Central memory CD4-positive, alpha-beta T cell (primary cell): ENCODE measurements around the gene CMTM4.

Source experiments
- DNase-seq: peaks from one replicate; pipeline ENCODE4 v3.0.0; 2022
- total RNA-seq, 3 experiments: gene quantifications; one replicate each; lab custom pipeline; 2026; lab: John Stamatoyannopoulos, UW

CMTM4 gene
- total RNA-seq = 3.7 to 8.5 (median 4.2) reads per million in 3 experiments

DNA sequence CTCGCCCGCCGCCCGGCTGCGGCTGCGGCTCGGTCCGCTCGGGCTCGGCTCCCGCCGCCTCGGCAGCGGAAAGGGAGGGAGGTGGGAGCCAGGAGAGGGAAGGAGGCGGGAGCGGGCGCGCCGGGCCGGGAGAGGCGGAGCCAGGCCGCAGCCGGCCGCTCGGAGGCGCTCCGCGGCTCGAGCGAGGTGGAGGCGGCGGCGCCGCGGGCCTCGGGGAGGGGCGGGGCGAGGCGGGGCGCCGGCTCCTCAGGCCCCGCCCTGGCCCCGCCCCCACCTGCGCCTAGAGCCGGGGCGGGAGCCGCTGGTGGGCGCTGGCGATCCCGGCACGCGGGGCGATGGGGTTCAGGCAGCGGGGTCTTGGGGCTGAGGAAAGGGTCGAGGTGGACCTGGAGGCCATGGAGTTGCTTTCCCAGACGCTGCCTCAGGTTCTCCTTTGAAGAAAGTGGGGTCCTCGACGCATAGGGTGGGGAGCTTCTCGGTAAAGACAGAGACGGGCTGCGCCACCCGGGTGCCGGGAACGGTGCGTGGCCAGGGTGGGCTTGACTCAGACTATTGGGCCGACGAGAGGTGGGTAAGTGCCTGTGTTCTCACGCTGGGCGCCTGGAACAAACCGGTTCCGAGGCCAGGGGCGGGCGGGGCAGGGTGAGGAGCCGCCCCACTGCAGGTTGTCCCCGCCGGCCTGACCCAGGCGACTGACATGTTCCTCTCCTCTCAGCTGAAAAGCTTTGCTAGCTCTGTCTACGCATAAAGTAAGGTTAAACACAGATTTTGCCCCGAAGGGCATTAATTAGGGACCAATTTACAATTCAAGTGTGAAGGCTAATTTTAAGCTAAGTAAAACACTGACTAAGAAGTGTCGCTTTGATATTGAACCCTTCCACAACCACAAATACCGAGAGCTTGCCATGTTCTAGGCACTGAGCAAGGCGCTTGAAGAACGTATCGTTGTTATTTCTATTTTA, at the start of gene CMTM4:
Gene CMTM4, minus strand, starts transcription at position 75 of the 962 bp plus-strand sequence. CDS start 218 bp downstream, outside the sequence.
- DNase-seq = peak; percentile 71

DNA sequence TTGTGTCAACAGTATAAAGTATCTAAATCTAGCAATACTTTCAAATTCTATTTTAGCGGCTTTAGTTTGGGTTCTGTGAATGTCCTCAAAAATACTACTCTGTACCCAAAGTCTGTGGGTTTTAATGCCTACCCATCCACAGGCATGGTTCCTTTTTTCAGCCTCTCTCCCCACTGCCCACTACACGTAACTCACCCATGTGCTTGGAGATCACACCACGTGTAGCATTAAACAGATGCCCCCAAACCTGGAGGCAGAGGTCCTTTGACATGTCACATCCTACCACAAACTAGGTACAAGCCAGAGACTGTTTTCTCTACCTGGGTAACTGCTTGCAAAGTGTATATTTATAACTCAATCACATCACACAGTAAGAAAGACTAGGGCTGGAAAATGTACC, 49.5 kb upstream of the CMTM4 start:
- DNase-seq = no peak

- no peak for DNase-seq
Observed at GRCh38 chr16:66741950-66742808, 45.6 kb upstream of the CMTM4 start.

GRCh38 chr16:66741169-66741900, 44.8 kb upstream of the CMTM4 start:
- no peak for DNase-seq

GRCh38 chr16:66740533-66740932, 44.0 kb upstream of the CMTM4 start:
- DNase-seq = no peak

- no peak for DNase-seq
Observed at GRCh38 chr16:66740010-66740409, 43.5 kb upstream of the CMTM4 start.

DNA sequence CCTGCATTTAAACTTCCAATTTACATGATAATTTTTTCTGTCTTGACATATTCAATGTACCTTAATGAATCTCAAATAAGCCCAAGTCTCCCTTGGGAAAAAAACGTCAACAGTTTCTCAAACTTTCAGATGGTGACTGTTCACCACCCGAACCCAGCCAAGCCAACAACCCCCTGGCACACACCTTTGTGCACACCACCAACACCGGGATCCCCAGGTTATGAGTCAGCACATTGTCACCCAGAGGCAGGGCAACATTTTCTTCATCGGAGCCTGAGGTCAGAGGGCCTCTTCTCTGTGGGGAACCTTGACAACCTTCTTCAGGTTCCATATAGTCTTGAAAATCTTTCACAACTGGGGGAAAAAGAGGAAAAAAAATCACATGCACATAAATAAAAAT, 39.3 kb upstream of the CMTM4 start:
- DNase-seq = no peak

DNA sequence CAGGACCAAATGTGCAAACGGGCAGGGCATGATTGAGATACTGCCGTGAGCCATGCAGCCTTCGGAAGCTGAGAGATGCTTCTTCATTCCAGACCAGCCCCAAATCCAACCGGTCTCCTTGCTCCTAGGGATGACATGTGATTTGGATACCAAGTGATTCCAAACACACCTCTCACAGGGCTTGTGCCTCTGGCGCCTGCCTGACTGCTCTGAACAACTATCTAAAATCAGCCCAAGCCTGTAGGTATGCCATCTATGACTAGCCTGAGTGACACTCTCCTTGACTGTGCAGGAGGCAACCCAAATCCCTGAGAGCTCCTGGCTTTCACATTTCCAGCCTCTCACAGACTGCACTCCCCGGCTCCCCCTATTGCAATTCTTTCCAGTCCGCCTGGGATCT, 34.6 kb upstream of the CMTM4 start:
- no peak for DNase-seq

GRCh38 chr16:66728804-66729203, 32.3 kb upstream of the CMTM4 start:
- no peak for DNase-seq

- peak; percentile 38 for DNase-seq
Observed at GRCh38 chr16:66728117-66728787, 31.7 kb upstream of the CMTM4 start.

DNA sequence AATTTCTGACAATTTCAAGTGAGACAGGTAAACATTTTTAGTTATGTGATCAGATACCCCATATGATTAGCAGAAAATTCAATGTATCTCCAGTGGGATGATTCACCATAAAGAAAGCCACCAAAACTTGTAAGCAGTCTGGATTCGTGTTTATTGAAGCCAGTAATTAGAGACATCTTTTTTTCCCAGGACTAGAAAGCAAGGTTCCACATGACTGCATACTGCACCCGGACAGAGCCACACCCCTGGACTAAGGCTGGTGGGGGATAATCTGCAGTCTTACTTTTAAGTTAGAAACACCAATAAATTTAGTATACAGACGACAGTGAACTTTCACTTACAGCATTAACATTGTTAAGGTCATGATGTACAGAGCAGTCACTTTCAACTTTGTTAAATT, 24.2 kb upstream of the CMTM4 start:
- no peak for DNase-seq

GRCh38 chr16:66719246-66719645, 22.7 kb upstream of the CMTM4 start:
- no peak for DNase-seq

- no peak for DNase-seq
Observed at GRCh38 chr16:66717776-66718175, 21.2 kb upstream of the CMTM4 start.

DNA sequence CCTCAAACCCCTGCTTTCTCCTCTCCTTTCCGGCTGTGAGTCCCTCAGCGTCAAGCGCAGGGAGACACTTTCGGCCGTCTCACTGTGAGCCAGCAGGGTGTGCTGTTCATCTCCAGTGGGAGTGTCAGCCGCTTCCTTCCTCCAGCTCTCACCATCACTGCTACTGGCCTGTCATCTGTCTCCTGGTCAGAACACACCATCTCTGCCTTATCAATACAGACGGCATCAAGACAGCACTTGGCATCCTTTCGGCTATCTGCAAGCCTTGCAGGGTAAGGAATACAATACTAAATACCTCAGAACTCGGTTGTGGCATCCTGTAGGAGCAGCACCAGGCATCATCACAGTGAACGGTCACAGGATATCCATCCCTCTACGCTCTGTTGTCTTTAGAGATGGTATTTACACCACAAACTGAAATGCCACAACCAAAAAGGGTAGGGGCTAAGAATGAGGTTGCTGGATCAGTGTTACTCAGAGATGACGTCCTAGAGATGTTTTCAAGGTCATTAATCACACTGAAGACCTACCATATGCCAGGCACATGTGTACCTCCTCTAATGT, 20.7 kb upstream of the CMTM4 start:
- DNase-seq = no peak

GRCh38 chr16:66714654-66715307, 18.2 kb upstream of the CMTM4 start:
- DNase-seq = no peak

GRCh38 chr16:66714062-66714461, 17.5 kb upstream of the CMTM4 start:
- no peak for DNase-seq

GRCh38 chr16:66713076-66713475, 16.5 kb upstream of the CMTM4 start:
- no peak for DNase-seq

- DNase-seq = no peak
Observed at GRCh38 chr16:66712512-66712911, 16.0 kb upstream of the CMTM4 start.

GRCh38 chr16:66711581-66711980, 15.0 kb upstream of the CMTM4 start:
- no peak for DNase-seq

- DNase-seq = no peak
Observed at GRCh38 chr16:66706506-66706880, 9.9 kb upstream of the CMTM4 start.

DNA sequence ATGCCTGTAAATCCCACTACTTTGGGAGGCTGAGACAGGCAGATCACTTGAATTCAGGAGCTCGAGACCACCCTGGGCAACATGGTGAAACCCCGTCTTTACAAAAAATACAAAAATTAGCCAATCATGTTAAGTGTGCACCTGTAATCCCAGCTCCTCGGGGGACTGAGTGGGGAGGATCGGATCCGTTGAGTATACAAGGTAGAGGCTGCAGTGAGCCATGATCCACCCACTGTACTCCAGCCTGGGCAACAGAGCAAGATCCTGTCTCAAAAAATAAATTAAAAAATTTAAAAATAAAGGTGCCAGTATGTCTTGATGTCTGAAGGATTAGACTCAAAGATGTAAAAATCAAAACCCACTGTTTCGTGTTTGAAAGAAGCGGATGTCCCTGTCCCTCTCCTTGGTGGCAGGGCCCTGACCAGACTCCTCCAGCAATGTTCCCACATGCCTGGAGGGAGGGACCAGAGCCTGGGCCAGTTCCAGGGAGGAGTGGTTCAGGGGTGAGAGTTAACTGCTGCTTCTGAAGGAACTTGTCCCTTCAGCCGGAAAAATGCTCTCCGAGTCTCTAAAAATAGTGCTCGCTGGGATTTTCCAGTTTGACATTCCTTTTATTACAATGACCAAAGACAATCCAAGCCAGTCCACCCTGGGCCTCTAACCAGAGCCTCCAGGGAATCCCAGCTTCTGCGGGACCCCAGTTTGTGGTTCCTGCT, 9.4 kb upstream of the CMTM4 start:
- DNase-seq = no peak
